GM12891 (cell line): Measurements from ENCODE around the gene SMAD3.

ENCODE experiments used
- POLR2A ChIP-seq: IDR thresholded peaks from 2 replicates; pipeline ENCODE4 v1.6.1; 2011; ENCODE audit warnings: low read depth, low read length, control low read depth
- TAF1 ChIP-seq: IDR thresholded peaks from 2 replicates; pipeline ENCODE4 v1.6.1; 2011; ENCODE audit warnings: low read depth, low read length, control low read depth

DNA sequence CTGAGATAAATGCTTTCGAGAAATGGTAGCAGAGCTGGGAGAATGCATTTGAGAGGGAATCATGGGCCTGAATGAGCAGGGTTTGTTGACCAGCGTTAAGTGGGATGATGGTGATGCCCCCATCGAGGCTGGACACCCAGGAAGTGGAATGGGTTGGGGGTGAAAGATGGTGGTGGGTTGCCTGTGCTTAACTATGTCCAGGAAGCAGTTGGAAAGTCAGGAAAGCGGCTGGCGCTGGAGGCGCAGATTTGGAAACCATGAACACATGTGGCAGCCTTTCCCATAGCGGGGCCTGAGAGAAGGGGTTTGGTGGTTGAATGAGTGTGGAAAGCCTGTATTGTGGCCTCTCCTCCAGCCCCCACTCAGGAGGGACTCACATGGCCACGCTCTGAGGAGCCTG lies 108.4 kb downstream of the SMAD3 start:
- TF ChIP-seq POLR2A (no peak), TAF1 (no peak)
